Inflammatory macrophage treated with lipopolysaccharide for 4 hours (primary cell): Measurements from ENCODE around the gene ZCCHC12.
"Not testable (repeated sequence)": the region's sequence is repeated elsewhere in the genome, so short reads cannot be mapped to it uniquely, and the experiment has no call there.

Experiments
- DNase-seq: peaks from one replicate; pipeline ENCODE4 v3.0.0-alpha.2; 2020

ZCCHC12 gene

GRCh38 chrX:118823263-118824172 lies at the start of gene ZCCHC12:
TSS of gene ZCCHC12 (plus strand) at chrX:118823824. CDS start at chrX:118825245, 1,421 bp downstream.
- peak; percentile 11 for DNase-seq

- DNase-seq, result no peak
Measured at GRCh38 chrX:118779581-118779980, 44.0 kb upstream of the ZCCHC12 start.

GRCh38 chrX:118780509-118780908 lies 43.1 kb upstream of the ZCCHC12 start:
- DNase-seq, result no peak

GRCh38 chrX:118780911-118781310 lies 42.7 kb upstream of the ZCCHC12 start:
- no peak for DNase-seq

GRCh38 chrX:118795528-118796280 lies 27.9 kb upstream of the ZCCHC12 start:
- no peak for DNase-seq

GRCh38 chrX:118802857-118803256 lies 20.8 kb upstream of the ZCCHC12 start:
- peak; percentile 64 for DNase-seq

- DNase-seq, result peak; percentile 49
Measured at GRCh38 chrX:118807151-118808017, 16.2 kb upstream of the ZCCHC12 start.

- not testable (repeated sequence) for DNase-seq
Measured at GRCh38 chrX:118817257-118817656, 6.4 kb upstream of the ZCCHC12 start.

GRCh38 chrX:118824173-118824730 lies 628 bp downstream of the ZCCHC12 start:
- no peak for DNase-seq

- no peak for DNase-seq
Measured at GRCh38 chrX:118825227-118825626, 1.6 kb downstream of the ZCCHC12 start.

GRCh38 chrX:118839334-118839958 lies 15.8 kb downstream of the ZCCHC12 start:
- peak; percentile 74 for DNase-seq

GRCh38 chrX:118847676-118848075 lies 24.1 kb downstream of the ZCCHC12 start:
- peak; percentile 58 for DNase-seq

GRCh38 chrX:118853596-118853995 lies 30.0 kb downstream of the ZCCHC12 start:
- DNase-seq, result no peak

- DNase-seq, result no peak
Measured at GRCh38 chrX:118855681-118856310, 32.2 kb downstream of the ZCCHC12 start.

- DNase-seq, result no peak
Measured at GRCh38 chrX:118857006-118857405, 33.4 kb downstream of the ZCCHC12 start.

GRCh38 chrX:118861338-118861737 lies 37.7 kb downstream of the ZCCHC12 start:
- DNase-seq, result no peak

- DNase-seq, result no peak
Measured at GRCh38 chrX:118862091-118862490, 38.5 kb downstream of the ZCCHC12 start.

- no peak for DNase-seq
Measured at GRCh38 chrX:118862979-118863378, 39.4 kb downstream of the ZCCHC12 start.

- DNase-seq, result no peak
Measured at GRCh38 chrX:118864063-118864635, 40.5 kb downstream of the ZCCHC12 start.

GRCh38 chrX:118865231-118865630 lies 41.6 kb downstream of the ZCCHC12 start:
- DNase-seq, result no peak

- DNase-seq, result no peak
Measured at GRCh38 chrX:118867251-118867650, 43.6 kb downstream of the ZCCHC12 start.
